SK-N-MC (cell line): ENCODE data around the gene PDZRN3.

ENCODE experiments used
- EZH2 ChIP-seq: fragments of 200-600 bp; sonication (generic); IDR thresholded peaks from one replicate; pipeline ENCODE4 v1.6.1; 2017; ENCODE audit warnings: antibody characterized with exemption
- FOXP2 ChIP-seq: optimal IDR thresholded peaks from 2 replicates; pipeline ENCODE3; 2011; ENCODE audit warnings: mild to moderate bottlenecking, moderate library complexity; ENCODE audit not compliant: insufficient read depth; ENCODE audit errors: extremely low read length, control extremely low read depth
- POLR2AphosphoS5 ChIP-seq: IDR thresholded peaks from 2 replicates; pipeline ENCODE4 v1.6.1; 2012; ENCODE audit warnings: mild to moderate bottlenecking, low read depth, low read length, borderline replicate concordance

- no peak for TF ChIP-seq POLR2AphosphoS5
- no peak for TF ChIP-seq EZH2
- TF ChIP-seq FOXP2, result no peak
These were observed 23.3 kb downstream of the PDZRN3 start for GRCh38 chr3:73601481-73601880.
